Stimulated activated naive CD8-positive, alpha-beta T cell treated with anti-CD3 and anti-CD28 coated beads, Interleukin-15, amount 100 ng/mL, for 72 hours (primary cell): ENCODE measurements around the gene AUTS2.
A peak's percentile ranks its signal among the peaks of the same experiment; 100 is the strongest.

Source experiments
- ATAC-seq: fragments of 150-1000 bp; cut with Tn5 transposase; 2 replicates; pipeline ENCODE4 v1.10.0; 2021; ENCODE audit warnings: mild to moderate bottlenecking, moderate library complexity
- DNase-seq, 2 donors: peaks; one replicate each; pipeline ENCODE4 v3.0.0; 2021 to 2022
- H3K27ac Mint-ChIP-seq, 2 donors: one replicate each; pipeline ENCODE4 v1.8.0; 2022; ENCODE audit warnings: mild to moderate bottlenecking in 2 of 2, mixed read lengths in 2 of 2, moderate library complexity in 2 of 2
- H3K27me3 Mint-ChIP-seq: one replicate; pipeline ENCODE4 v1.8.0; 2022; ENCODE audit warnings: mixed read lengths
- H3K4me1 Mint-ChIP-seq: one replicate; pipeline ENCODE4 v1.8.0; 2022; ENCODE audit warnings: mild to moderate bottlenecking, mixed read lengths
- H3K4me3 Mint-ChIP-seq, 2 donors: one replicate each; pipeline ENCODE4 v1.8.0; 2022; ENCODE audit warnings: mild to moderate bottlenecking in 2 of 2, mixed read lengths in 2 of 2, moderate library complexity in 1 of 2
- H3K9me3 Mint-ChIP-seq, 2 donors: one replicate each; pipeline ENCODE4 v1.8.0; 2022; ENCODE audit warnings: mixed read lengths in 2 of 2

The AUTS2 gene

GRCh38 chr7:69596723-69597277 lies 1.5 kb upstream of the AUTS2 start:
- Mint-ChIP-seq H3K4me3 (peak overlapping the region; percentile 42 to 61), H3K27me3 (peaks cover 30% of the 10 kb centered on the region), H3K27ac (no peak overlapping the region), H3K9me3 (no peaks in the 10 kb centered on the region), H3K4me1 (peaks cover 25% of the 10 kb centered on the region)
- DNase-seq (no peak), ATAC-seq (no peak)

- Mint-ChIP-seq H3K27me3 (peaks cover 30% of the 10 kb centered on the region), H3K4me1 (peaks cover 25% of the 10 kb centered on the region), H3K9me3 (no peaks in the 10 kb centered on the region), H3K4me3 (peak overlapping the region; percentile 42 to 61), H3K27ac (no peak overlapping the region)
- ATAC-seq (peak; percentile 10), DNase-seq (no peak)
Observed at GRCh38 chr7:69597278-69598076, 798 bp upstream of the AUTS2 start.

GRCh38 chr7:69598487-69599285 lies 411 bp downstream of the AUTS2 start:
- Mint-ChIP-seq H3K4me1 (peaks cover 25% of the 10 kb centered on the region), H3K27ac (peak overlapping the region in 1 of 2 donors; percentile 85), H3K27me3 (peaks cover 30% of the 10 kb centered on the region), H3K9me3 (no peaks in the 10 kb centered on the region), H3K4me3 (peak overlapping the region; percentile 84 to 86)
- DNase-seq, result no peak
- no peak for ATAC-seq

GRCh38 chr7:69599286-69599954 lies 1.1 kb downstream of the AUTS2 start:
- peaks cover 30% of the 10 kb centered on the region for H3K27me3 Mint-ChIP-seq
- DNase-seq, result no peak
- peak overlapping the region in 1 of 2 donors; percentile 85 for H3K27ac Mint-ChIP-seq
- peak overlapping the region; percentile 83 to 86 for H3K4me3 Mint-ChIP-seq
- H3K4me1 Mint-ChIP-seq, result peaks cover 25% of the 10 kb centered on the region
- peak; percentile 16 for ATAC-seq
- no peaks in the 10 kb centered on the region for H3K9me3 Mint-ChIP-seq

- ATAC-seq, result peak; percentile 9
- DNase-seq, result peak in 1 of 2 donors; percentile 7
- peaks cover 25% of the 10 kb centered on the region for H3K4me1 Mint-ChIP-seq
- H3K9me3 Mint-ChIP-seq, result no peaks in the 10 kb centered on the region
- H3K4me3 Mint-ChIP-seq, result peak overlapping the region; percentile 57 to 70
- peak overlapping the region in 1 of 2 donors; percentile 92 for H3K27ac Mint-ChIP-seq
- H3K27me3 Mint-ChIP-seq, result peaks cover 25% of the 10 kb centered on the region
Observed at GRCh38 chr7:69599955-69600709, 1.9 kb downstream of the AUTS2 start.

GRCh38 chr7:69600710-69601519 lies 2.6 kb downstream of the AUTS2 start:
- Mint-ChIP-seq H3K27ac (no peak overlapping the region), H3K27me3 (peaks cover 17% of the 10 kb centered on the region), H3K4me1 (peaks cover 25% of the 10 kb centered on the region), H3K4me3 (no peak overlapping the region), H3K9me3 (no peaks in the 10 kb centered on the region)
- ATAC-seq (no peak), DNase-seq (no peak)

- H3K9me3 Mint-ChIP-seq, result no peaks in the 10 kb centered on the region
- peaks cover 1% of the 10 kb centered on the region for H3K27me3 Mint-ChIP-seq
- DNase-seq (no peak), ATAC-seq (no peak)
- H3K4me3 Mint-ChIP-seq, result no peak overlapping the region
- H3K4me1 Mint-ChIP-seq, result peaks cover 22% of the 10 kb centered on the region
- no peak overlapping the region for H3K27ac Mint-ChIP-seq
Observed at GRCh38 chr7:69602522-69602921, 4.2 kb downstream of the AUTS2 start.

- Mint-ChIP-seq H3K27me3 (no peaks in the 10 kb centered on the region), H3K9me3 (no peaks in the 10 kb centered on the region), H3K27ac (no peak overlapping the region), H3K4me1 (peaks cover 20% of the 10 kb centered on the region), H3K4me3 (no peak overlapping the region)
- no peak for DNase-seq
- ATAC-seq, result no peak
Observed at GRCh38 chr7:69603351-69603750, 5.1 kb downstream of the AUTS2 start.

GRCh38 chr7:69603937-69604494 lies 5.7 kb downstream of the AUTS2 start:
- Mint-ChIP-seq H3K27me3 (no peaks in the 10 kb centered on the region), H3K27ac (no peak overlapping the region), H3K4me3 (no peak overlapping the region), H3K4me1 (peaks cover 15% of the 10 kb centered on the region), H3K9me3 (no peaks in the 10 kb centered on the region)
- peak; percentile 16 to 38 for DNase-seq
- peak; percentile 92 for ATAC-seq

GRCh38 chr7:69605070-69605469 lies 6.8 kb downstream of the AUTS2 start:
- Mint-ChIP-seq H3K4me1 (peaks cover 4% of the 10 kb centered on the region), H3K4me3 (no peak overlapping the region), H3K27me3 (peaks cover 6% of the 10 kb centered on the region), H3K27ac (no peak overlapping the region), H3K9me3 (no peaks in the 10 kb centered on the region)
- DNase-seq, result no peak
- ATAC-seq, result no peak

GRCh38 chr7:69605546-69605945 lies 7.3 kb downstream of the AUTS2 start:
- DNase-seq, result no peak
- no peaks in the 10 kb centered on the region for H3K4me1 Mint-ChIP-seq
- no peak overlapping the region for H3K4me3 Mint-ChIP-seq
- no peak for ATAC-seq
- H3K9me3 Mint-ChIP-seq, result no peaks in the 10 kb centered on the region
- no peak overlapping the region for H3K27ac Mint-ChIP-seq
- peaks cover 10% of the 10 kb centered on the region for H3K27me3 Mint-ChIP-seq

- H3K27ac Mint-ChIP-seq, result no peak overlapping the region
- ATAC-seq, result no peak
- no peaks in the 10 kb centered on the region for H3K4me1 Mint-ChIP-seq
- peaks cover 17% of the 10 kb centered on the region for H3K27me3 Mint-ChIP-seq
- H3K9me3 Mint-ChIP-seq, result no peaks in the 10 kb centered on the region
- DNase-seq, result no peak
- H3K4me3 Mint-ChIP-seq, result no peak overlapping the region
Observed at GRCh38 chr7:69608049-69608448, 9.8 kb downstream of the AUTS2 start.

- Mint-ChIP-seq H3K9me3 (no peaks in the 10 kb centered on the region), H3K4me1 (no peaks in the 10 kb centered on the region), H3K4me3 (no peak overlapping the region), H3K27me3 (peaks cover 18% of the 10 kb centered on the region), H3K27ac (no peak overlapping the region)
- DNase-seq (no peak), ATAC-seq (no peak)
Observed at GRCh38 chr7:69608878-69609277, 10.6 kb downstream of the AUTS2 start.
